Measurements from ENCODE around the gene EIF4G3.

EIF4G3 gene

DNA sequence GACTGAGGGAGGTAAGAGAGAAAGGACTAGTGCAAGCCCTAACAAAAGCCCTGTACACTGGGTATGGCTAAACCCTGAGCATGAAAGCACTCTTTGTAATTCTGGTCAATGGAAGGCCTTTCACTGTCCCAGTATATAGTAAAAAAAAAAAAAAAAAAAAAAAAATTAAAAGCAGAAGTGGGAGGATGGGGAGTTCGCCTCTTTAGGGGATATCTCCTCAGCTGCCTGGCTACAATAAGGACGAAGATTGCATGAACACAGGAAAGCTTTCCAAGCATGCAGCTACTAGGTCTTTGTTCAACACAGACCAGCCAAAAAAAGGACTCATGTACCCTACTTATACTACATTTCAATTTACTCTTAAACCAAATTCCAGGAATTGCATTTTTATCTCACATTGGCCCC, 59.1 kb downstream of the EIF4G3 start:
- TF ChIP-seq TCF12 (IDR thresholded peaks at IDR 0.05; ENCODE audit: low read depth) (no peak), YY1 (IDR thresholded peaks at IDR 0.05; ENCODE audit: low read depth) (no peak), MAX (IDR thresholded peaks at IDR 0.05) (no peak), USF1 (IDR thresholded peaks at IDR 0.05) (no peak), RAD21 (IDR thresholded peaks at IDR 0.05; ENCODE audit: low read depth) (no peak), EGR1 (IDR thresholded peaks at IDR 0.05) (no peak), NFIC (IDR thresholded peaks at IDR 0.05) (no peak), TAF1 (IDR thresholded peaks at IDR 0.05; ENCODE audit: low read depth) (no peak), FOXM1 (IDR thresholded peaks at IDR 0.05; ENCODE audit: borderline replicate concordance, low read depth) (no peak), EP300 (IDR thresholded peaks at IDR 0.05; ENCODE audit: borderline replicate concordance) (no peak), ZBTB7A (IDR thresholded peaks at IDR 0.05; ENCODE audit: low read depth) (no peak), CREB1 (IDR thresholded peaks at IDR 0.05; ENCODE audit: low read depth) (no peak), CEBPB (IDR thresholded peaks at IDR 0.05) (no peak), TEAD4 (IDR thresholded peaks at IDR 0.05) (no peak), REST (IDR thresholded peaks at IDR 0.05; ENCODE audit: low read depth) (no peak)

GRCh38 chr1:21117159-21117558, 59.5 kb downstream of the EIF4G3 start:
- TF ChIP-seq NFIC (IDR thresholded peaks at IDR 0.05) (no peak), CREB1 (IDR thresholded peaks at IDR 0.05; ENCODE audit: low read depth) (no peak), CEBPB (IDR thresholded peaks at IDR 0.05) (no peak), EGR1 (IDR thresholded peaks at IDR 0.05) (no peak), REST (IDR thresholded peaks at IDR 0.05; ENCODE audit: low read depth) (no peak), TEAD4 (IDR thresholded peaks at IDR 0.05) (no peak), USF1 (IDR thresholded peaks at IDR 0.05) (no peak), TAF1 (IDR thresholded peaks at IDR 0.05; ENCODE audit: low read depth) (no peak), MAX (IDR thresholded peaks at IDR 0.05) (no peak)

- TF ChIP-seq MAX (IDR thresholded peaks at IDR 0.05) (no peak), EGR1 (IDR thresholded peaks at IDR 0.05) (no peak), TAF1 (IDR thresholded peaks at IDR 0.05; ENCODE audit: low read depth) (no peak), YY1 (IDR thresholded peaks at IDR 0.05; ENCODE audit: low read depth) (no peak), USF1 (IDR thresholded peaks at IDR 0.05) (no peak), TEAD4 (IDR thresholded peaks at IDR 0.05) (no peak), NFIC (IDR thresholded peaks at IDR 0.05) (no peak)
These were observed 61.5 kb downstream of the EIF4G3 start for GRCh38 chr1:21115098-21115760.

- TF ChIP-seq TEAD4 (IDR thresholded peaks at IDR 0.05) = no peak
- no peak for TF ChIP-seq USF1 (IDR thresholded peaks at IDR 0.05)
- TF ChIP-seq CEBPB (IDR thresholded peaks at IDR 0.05) = no peak
- TF ChIP-seq REST (IDR thresholded peaks at IDR 0.05; ENCODE audit: low read depth) = no peak
- TF ChIP-seq CREB1 (IDR thresholded peaks at IDR 0.05; ENCODE audit: low read depth) = no peak
- no peak for TF ChIP-seq NFIC (IDR thresholded peaks at IDR 0.05)
- no peak for TF ChIP-seq EGR1 (IDR thresholded peaks at IDR 0.05)
- no peak for TF ChIP-seq YY1 (IDR thresholded peaks at IDR 0.05; ENCODE audit: low read depth)
- TF ChIP-seq MAX (IDR thresholded peaks at IDR 0.05) = no peak
- TF ChIP-seq TCF12 (IDR thresholded peaks at IDR 0.05; ENCODE audit: low read depth) = no peak
These were observed 62.3 kb downstream of the EIF4G3 start for GRCh38 chr1:21114431-21114830.
